HG02973 (cell line): ENCODE measurements around the gene TTC21B.

Source experiments
- ATAC-seq: cut with Tn5 transposase; IDR thresholded peaks from one replicate; pipeline ENCODE4 v1.9.1; 2021; ENCODE audit warnings: moderate library complexity; ENCODE audit not compliant: unreplicated experiment

Gene TTC21B

GRCh38 chr2:165927353-165927752 is 26.2 kb downstream of the TTC21B start:
- ATAC-seq = no peak

DNA sequence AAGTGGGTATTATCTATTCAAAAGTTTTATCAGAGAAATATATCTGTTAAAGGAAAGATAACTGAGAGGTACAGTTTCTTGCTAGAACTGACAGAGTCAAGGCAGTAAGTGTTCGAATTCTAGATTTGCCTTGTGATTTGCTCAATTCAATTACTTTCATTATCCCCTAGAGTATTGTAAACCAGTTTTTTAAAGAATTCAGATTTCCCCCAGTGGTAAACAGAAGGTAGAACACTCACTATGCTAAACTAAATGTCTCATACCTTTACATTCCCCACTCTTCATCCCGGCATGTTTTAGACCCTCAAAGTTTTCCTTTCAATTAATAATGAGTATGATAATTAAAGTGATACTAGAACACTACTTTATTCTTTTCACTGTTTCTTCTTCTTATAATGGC is 28.6 kb downstream of the TTC21B start:
- peak; percentile 63 for ATAC-seq

DNA sequence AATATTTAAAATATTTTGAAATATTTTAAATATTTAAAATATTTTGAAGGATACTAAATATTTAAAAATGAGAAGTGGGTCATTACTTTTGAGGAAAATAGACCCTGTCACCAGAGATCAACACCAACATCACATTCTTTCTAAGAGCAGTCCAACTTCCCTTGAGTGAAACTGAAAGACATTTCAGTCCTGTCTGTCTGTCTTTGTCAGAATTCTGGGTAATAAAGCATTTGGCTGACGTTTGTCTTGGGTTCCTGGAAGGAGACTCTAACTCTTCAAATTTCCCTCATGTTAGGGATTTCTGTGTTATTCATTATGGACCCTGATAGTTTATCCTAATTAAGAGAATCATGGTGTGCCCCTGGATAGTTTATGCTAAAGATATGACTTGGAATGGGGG is 32.8 kb downstream of the TTC21B start:
- ATAC-seq = no peak

GRCh38 chr2:165913636-165914035 is 39.9 kb downstream of the TTC21B start:
- no peak for ATAC-seq

DNA sequence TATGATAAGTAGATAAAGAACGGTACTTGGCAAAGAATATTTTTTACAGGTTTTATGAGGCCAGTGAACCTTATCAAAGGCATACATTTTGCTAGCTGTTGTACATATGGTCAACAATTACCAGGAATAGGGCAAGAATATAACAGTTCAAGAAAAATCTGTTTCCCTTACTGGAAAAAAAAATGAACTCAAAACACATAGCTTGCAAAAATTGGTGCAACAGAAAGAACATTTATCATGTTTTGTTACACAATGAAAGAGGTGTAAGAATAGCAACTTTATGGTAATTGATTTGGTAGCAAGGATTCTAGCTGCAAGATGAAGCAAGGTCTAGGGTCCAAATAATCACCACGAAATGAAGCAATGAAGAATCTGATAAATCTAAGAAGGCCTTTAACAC is 41.6 kb downstream of the TTC21B start:
- no peak for ATAC-seq

- no peak for ATAC-seq
Observed at GRCh38 chr2:165911231-165911630, 42.3 kb downstream of the TTC21B start.

DNA sequence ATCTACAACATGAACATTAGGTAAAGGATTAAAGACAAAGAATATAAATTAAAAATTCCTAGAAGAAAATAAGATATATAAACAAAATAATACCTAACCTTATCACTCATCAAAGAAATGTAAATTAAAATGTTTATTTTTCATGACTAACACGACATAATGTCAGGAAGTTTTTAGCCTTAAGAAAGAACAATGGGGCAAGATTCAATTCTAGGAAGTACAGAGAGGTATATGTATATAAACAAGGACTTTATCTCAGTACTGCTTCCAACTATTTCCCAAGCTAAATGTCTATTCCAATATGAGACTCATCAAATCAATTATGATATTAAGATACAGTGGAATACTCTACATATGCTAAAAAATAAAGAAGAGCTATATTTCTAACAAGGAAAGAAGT is 44.1 kb downstream of the TTC21B start:
- no peak for ATAC-seq

DNA sequence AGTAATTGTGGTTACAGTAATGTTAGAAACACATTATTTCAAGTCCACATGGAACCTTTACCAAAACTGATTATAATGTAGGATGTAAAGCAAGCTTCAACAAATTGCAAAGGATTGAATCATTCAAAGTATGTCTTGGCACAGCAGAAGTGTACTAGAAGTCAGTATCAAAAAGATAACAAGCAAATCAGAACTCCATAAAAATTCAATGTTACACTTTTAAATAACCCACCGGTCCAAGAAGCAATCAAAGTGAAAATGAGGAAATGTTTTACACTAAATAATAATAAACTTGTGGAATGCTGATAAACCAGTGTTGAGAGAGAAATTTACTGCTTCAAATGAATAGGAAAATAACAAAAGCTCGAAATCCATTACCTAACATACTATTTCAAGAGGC is 47.7 kb downstream of the TTC21B start:
- ATAC-seq = no peak

- no peak for ATAC-seq
Observed at GRCh38 chr2:165905269-165905668, 48.3 kb downstream of the TTC21B start.

- ATAC-seq = no peak
Observed at GRCh38 chr2:165904432-165904831, 49.1 kb downstream of the TTC21B start.

DNA sequence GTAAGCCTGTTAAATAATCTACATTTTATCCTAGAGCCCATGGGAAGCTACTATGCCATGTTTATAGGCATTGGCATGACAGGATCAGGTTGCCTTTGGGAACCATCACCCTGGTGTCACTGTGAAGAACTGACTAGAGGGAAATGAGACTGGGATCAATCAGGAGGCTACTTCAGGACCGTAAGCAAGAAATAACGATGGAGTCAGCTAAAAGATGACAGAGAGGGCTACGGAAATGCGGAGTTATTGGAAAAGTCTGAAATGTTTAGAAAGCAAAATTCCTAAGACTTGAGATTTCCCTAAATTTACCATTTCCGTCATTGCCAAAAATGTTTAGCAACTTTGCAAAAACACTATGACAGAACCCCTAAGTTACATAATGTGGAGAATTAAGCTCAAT is 50.2 kb downstream of the TTC21B start:
- ATAC-seq = no peak

- no peak for ATAC-seq
Observed at GRCh38 chr2:165902934-165903333, 50.6 kb downstream of the TTC21B start.

DNA sequence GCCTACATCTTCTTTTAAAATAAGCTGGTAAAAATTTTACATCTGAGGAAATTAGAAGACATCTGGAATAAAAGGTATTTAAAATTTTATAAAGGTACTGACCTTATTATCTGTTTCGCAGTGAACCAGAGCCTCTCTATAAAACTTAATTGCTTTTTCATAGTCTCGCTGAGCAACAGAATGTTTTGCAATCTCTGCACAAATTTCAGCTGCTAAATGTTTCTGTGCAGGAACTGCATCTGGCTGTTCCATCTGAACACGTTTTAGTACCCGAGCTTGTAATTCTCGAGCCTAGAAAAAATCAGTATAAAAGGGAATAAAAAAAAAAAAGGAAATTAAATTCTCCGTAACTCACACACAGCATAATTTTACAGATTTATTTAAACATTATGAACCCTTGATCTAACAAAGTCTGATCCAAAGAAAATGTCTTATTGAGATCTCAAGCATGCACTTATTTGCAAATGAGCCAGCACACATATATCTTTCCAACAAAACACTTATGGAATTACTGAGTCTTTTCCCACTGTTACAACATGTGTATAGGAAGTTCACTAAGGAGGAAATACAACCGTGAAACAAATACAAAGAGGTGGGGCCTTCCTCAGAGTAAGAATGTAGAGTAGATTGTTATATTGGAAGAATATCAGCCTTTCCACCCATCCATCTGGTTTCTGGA is 51.8 kb downstream of the TTC21B start:
- no peak for ATAC-seq

DNA sequence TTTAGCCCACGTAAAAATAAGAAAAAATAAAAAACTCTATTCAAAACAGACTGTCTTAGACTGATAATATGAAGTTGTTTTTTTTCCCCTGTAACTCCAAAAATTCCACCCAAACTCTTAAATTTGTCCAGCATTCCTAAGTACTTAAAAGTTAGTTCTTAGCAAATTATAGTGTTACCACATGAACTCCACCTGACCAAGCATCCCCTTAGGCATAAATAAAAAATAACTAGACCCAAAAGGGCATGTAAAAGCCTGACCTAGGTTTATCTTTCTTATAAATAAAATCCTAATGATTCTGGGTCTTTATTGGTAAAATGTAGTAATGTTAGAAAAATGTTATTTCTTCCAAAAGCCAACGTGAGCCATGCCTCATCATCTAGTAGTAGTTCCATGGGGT is 54.3 kb downstream of the TTC21B start:
- no peak for ATAC-seq

- ATAC-seq = no peak
Observed at GRCh38 chr2:165898381-165898780, 55.2 kb downstream of the TTC21B start.

- no peak for ATAC-seq
Observed at GRCh38 chr2:165897726-165898125, 55.9 kb downstream of the TTC21B start.

DNA sequence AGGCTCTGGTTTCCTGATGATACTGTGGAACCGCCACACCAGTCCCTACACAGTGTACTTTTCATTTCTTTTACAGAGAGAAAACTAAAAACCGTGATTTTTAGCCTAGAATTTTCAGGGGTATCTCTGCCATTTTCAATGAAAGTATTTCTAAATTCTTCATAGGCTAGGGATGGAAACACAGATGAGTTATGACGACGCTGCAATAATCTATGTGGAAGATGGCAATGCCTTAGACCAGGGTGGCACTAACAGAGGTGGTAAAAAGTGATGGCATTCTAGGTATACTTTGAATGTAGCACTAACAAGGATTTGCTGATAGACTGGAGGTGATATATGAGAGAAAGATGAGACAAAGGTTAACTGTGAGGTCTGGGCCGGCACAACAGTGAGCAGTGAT is 56.5 kb downstream of the TTC21B start:
- no peak for ATAC-seq

DNA sequence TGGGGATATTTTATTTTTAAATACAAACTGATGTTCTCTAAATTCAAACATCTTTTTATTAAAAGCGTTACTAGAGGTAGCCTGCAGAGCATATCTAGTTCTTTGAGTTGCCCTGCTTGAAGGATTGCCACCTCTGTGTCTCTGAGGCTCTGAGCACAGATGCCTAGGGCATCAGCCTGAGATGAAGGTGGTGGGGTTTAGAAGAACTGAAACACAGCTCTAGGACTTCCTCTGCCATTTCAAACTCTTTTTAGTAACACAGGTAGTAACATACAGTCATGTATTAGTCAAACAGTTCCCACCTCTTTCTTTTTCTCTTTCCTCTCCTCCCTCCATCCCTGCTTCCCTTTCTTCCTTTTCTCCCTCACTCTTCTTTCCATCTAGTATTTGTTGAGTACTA is 57.6 kb downstream of the TTC21B start:
- peak; percentile 94 for ATAC-seq

DNA sequence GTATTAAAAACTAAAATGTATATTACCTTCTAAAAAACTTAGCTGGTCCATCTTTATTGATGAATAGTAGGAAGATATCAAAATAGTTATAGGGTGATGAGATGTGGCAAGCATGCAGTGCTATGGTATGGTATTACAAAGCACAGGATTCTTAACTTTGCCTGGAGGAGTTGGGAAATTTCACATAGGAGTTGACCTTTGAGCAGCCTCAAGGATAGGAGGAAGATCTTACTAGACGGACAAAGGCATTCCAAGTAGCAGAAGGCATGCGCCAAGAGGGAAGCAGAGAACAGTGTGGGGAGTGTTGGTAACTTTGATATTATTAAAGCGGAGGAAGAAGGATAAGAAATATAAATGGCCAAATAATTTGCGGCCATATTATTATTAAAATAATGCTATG is 60.0 kb downstream of the TTC21B start:
- ATAC-seq = no peak

DNA sequence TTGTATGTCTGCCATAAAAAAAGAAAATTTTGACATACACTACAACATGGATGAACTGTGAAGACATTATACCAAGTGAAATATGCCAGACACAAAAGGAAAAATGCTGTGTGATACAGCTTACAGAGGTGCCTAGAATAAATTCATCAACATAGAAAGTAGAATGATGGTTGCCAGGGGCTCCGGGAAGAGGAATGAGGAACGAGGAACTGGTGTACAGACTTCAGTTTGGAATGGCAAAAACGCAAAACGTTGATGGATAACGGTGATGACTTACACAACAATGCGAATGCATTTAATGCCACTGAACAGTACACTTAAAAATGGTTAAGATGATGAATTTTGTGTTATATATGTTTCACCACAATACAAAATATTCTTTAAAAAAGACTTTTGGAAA is 61.0 kb downstream of the TTC21B start:
- no peak for ATAC-seq

- no peak for ATAC-seq
Observed at GRCh38 chr2:165891943-165892342, 61.6 kb downstream of the TTC21B start.

DNA sequence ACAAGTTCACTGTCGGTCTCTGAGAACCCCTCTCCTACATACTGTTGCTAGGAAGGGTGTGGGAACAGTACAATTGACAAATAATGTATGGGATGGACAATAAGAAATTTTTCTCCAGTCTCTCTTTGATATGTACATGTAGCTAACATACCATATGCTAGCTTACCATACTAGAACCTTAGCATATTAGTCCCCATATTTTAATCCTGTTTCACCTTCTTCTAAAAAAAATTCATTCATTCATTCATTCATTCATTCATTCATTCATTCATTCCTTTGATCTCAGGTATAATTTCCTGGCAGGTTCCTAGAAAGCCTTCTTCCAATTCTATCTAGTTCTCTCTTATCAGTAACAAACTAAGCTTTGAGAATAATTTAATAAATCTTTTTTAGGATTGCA is 62.2 kb downstream of the TTC21B start:
- no peak for ATAC-seq

DNA sequence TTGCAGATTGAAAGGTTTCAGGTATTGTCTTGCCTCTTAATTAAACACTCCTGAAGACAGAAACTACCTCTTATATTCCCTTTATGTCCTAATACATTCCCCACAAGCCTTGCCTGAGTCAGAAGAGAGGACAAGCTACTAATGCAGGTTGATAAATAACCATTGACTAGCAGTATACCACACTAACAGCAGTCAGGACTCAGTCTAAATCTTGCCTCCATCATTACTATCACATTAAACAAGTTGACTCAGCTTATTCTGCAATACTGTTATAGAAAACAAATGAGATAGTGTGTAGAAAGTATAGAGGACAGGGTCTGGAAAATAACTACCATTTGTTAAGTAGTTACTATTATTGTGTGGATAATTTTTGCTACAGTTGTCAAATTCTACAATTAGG is 63.8 kb downstream of the TTC21B start:
- ATAC-seq = no peak
